Endodermal cell (in vitro differentiated cells): Measurements from ENCODE around the gene PRKACA. TPM values are rescaled to one million over a fixed set of nuclear protein-coding genes. Genes with fewer than 3 reads are reported as not detected.

Experiments used
- DNase-seq: peaks from one replicate; pipeline ENCODE4 v3.0.0-alpha.2; 2017
- H3K27ac ChIP-seq: 2 replicates; pipeline ENCODE4 v1.5.1; 2013; ENCODE audit warnings: mild to moderate bottlenecking, low read depth, low read length, moderate library complexity
- H3K27me3 ChIP-seq: 2 replicates; pipeline ENCODE4 v1.6.1; 2013; ENCODE audit warnings: mild to moderate bottlenecking, low read length, moderate library complexity; ENCODE audit not compliant: insufficient read depth, control insufficient read depth, poor library complexity, severe bottlenecking
- H3K36me3 ChIP-seq: 2 replicates; pipeline ENCODE4 v1.7.0; 2013; ENCODE audit warnings: mild to moderate bottlenecking, low read length, moderate library complexity; ENCODE audit not compliant: control insufficient read depth, insufficient read depth
- H3K4me1 ChIP-seq: one replicate; pipeline ENCODE4 v1.7.0; 2013; ENCODE audit warnings: low read length; ENCODE audit not compliant: control insufficient read depth, insufficient read depth
- H3K4me3 ChIP-seq: 2 replicates; pipeline ENCODE4 v1.5.1; 2013; ENCODE audit warnings: mild to moderate bottlenecking, low read length, moderate library complexity
- H3K9ac ChIP-seq: 2 replicates; pipeline ENCODE4 v1.6.1; 2013; ENCODE audit warnings: mild to moderate bottlenecking, low read length, moderate library complexity; ENCODE audit not compliant: poor library complexity, severe bottlenecking; ENCODE audit errors: extremely low read depth
- H3K9me3 ChIP-seq: 2 replicates; pipeline ENCODE4 v1.6.1; 2013; ENCODE audit warnings: mild to moderate bottlenecking, low read length, moderate library complexity; ENCODE audit not compliant: control insufficient read depth
- H3K27ac Mint-ChIP-seq: 2 replicates; pipeline ENCODE4 v1.8.0; 2020; ENCODE audit warnings: mixed read lengths
- H3K27me3 Mint-ChIP-seq: 2 replicates; pipeline ENCODE4 v1.8.0; 2021; ENCODE audit warnings: mild to moderate bottlenecking, mixed read lengths; ENCODE audit not compliant: insufficient read depth
- H3K36me3 Mint-ChIP-seq: 2 replicates; pipeline ENCODE4 v1.8.0; 2020; ENCODE audit warnings: low read depth, mixed read lengths
- H3K4me1 Mint-ChIP-seq: 2 replicates; pipeline ENCODE4 v1.8.0; 2020; ENCODE audit warnings: mixed read lengths
- H3K4me3 Mint-ChIP-seq: 2 replicates; pipeline ENCODE4 v1.8.0; 2020; ENCODE audit warnings: mild to moderate bottlenecking, moderate library complexity, mixed read lengths
- H3K9me3 Mint-ChIP-seq: 2 replicates; pipeline ENCODE4 v1.8.0; 2020; ENCODE audit warnings: mild to moderate bottlenecking, mixed read lengths
- CTCF ChIP-seq: fragments of 200-600 bp; sonication (generic); conservative IDR thresholded peaks from 2 replicates; pipeline ENCODE4 v1.5.0; 2021; ENCODE audit warnings: antibody characterized with exemption, mild to moderate bottlenecking
- whole genome bisulfite sequencing, 2 experiments: methylation state at CpG; one replicate each; pipeline versions ENCODE4 v1.1.5 to v1.1.7; 2013; ENCODE audit warnings: missing lambda C conversion rate in 2 of 2, mixed read lengths in 1 of 2; ENCODE audit not compliant: insufficient coverage in 1 of 2, insufficient read length in 1 of 2; 5-methylcytosine and 5-hydroxymethylcytosine counted together
- total RNA-seq, 2 donors: library from RNA; stranded (reverse); fragmentation: NEBNext Ultra II Directional in 1 of 2; extraction: Animal tissue kit (Norgen Biotek cat#: 25700) in 1 of 2; gene quantifications; 2 replicates in 1 of 2; 3 replicates in 1 of 2; pipeline ENCODE4 v1.2.1, GENCODE V29; 2021

The PRKACA gene
- total RNA-seq, 2 donors from 2014 or later: 62.1 to 73.8 TPM

GRCh38 chr19:14155371-14155770 lies 37.8 kb upstream of the PRKACA start:
- DNase-seq: no peak
- H3K9me3 ChIP-seq: no peaks in the 10 kb centered on the region
- no peak for TF ChIP-seq CTCF
- Mint-ChIP-seq H3K36me3 (peaks cover 49% of the 10 kb centered on the region), H3K4me1 (peaks cover 2% of the 10 kb centered on the region), H3K27me3 (no peaks in the 10 kb centered on the region), H3K4me3 (no peak overlapping the region), H3K27ac (peak overlapping the region; percentile 66), H3K9me3 (no peaks in the 10 kb centered on the region)
- peaks cover 4% of the 10 kb centered on the region for H3K4me1 ChIP-seq
- no peak overlapping the region for H3K9ac ChIP-seq
- no peak overlapping the region for H3K27ac ChIP-seq
- H3K4me3 ChIP-seq: no peak overlapping the region
- WGBS, 2 experiments: 95 to 97% methylated on average over 17 of the region's 17 CpGs
- H3K27me3 ChIP-seq: no peaks in the 10 kb centered on the region
- peaks cover 25% of the 10 kb centered on the region for H3K36me3 ChIP-seq

GRCh38 chr19:14152713-14153112 lies 35.2 kb upstream of the PRKACA start:
- Histone ChIP-seq H3K27me3 (no peaks in the 10 kb centered on the region), H3K27ac (no peak overlapping the region), H3K36me3 (peaks cover 19% of the 10 kb centered on the region), H3K4me3 (no peak overlapping the region), H3K9me3 (no peaks in the 10 kb centered on the region), H3K4me1 (peaks cover 4% of the 10 kb centered on the region), H3K9ac (no peak overlapping the region)
- H3K9me3 Mint-ChIP-seq: no peaks in the 10 kb centered on the region
- no peak overlapping the region for H3K4me3 Mint-ChIP-seq
- no peak for DNase-seq
- no peak for TF ChIP-seq CTCF
- no peak overlapping the region for H3K27ac Mint-ChIP-seq
- WGBS, 2 experiments: 93 to 94% methylated on average over 5 to 12 of the region's 12 CpGs
- H3K36me3 Mint-ChIP-seq: peaks cover 34% of the 10 kb centered on the region
- H3K4me1 Mint-ChIP-seq: peaks cover 4% of the 10 kb centered on the region
- no peaks in the 10 kb centered on the region for H3K27me3 Mint-ChIP-seq

GRCh38 chr19:14150770-14151661 lies 33.5 kb upstream of the PRKACA start:
- H3K4me3 Mint-ChIP-seq: no peak overlapping the region
- Histone ChIP-seq H3K27ac (no peak overlapping the region), H3K9me3 (no peaks in the 10 kb centered on the region), H3K9ac (no peak overlapping the region), H3K4me3 (no peak overlapping the region), H3K4me1 (peaks cover under 1% of the 10 kb centered on the region), H3K27me3 (no peaks in the 10 kb centered on the region), H3K36me3 (peaks cover 19% of the 10 kb centered on the region)
- 94 to 97% methylated on average over 28 to 47 of the region's 47 CpGs for WGBS, 2 experiments
- peaks cover 4% of the 10 kb centered on the region for H3K4me1 Mint-ChIP-seq
- peaks cover 25% of the 10 kb centered on the region for H3K36me3 Mint-ChIP-seq
- no peak for DNase-seq
- no peaks in the 10 kb centered on the region for H3K27me3 Mint-ChIP-seq
- TF ChIP-seq CTCF: no peak
- H3K27ac Mint-ChIP-seq: no peak overlapping the region
- H3K9me3 Mint-ChIP-seq: no peaks in the 10 kb centered on the region
